GM12875 (cell line): Measurements from ENCODE around the gene DBNDD1.
"Not testable (repeated sequence)": the region's sequence is repeated elsewhere in the genome, so short reads cannot be mapped to it uniquely, and the experiment has no call there.

Source experiments
- H3K4me3 ChIP-seq: one replicate; pipeline ENCODE4 v1.5.1; 2011; ENCODE audit warnings: low read depth, low read length, control low read depth
- TF ChIP-seq, protein P1 (sequence below): IDR thresholded peaks from 2 replicates; pipeline ENCODE4 v1.5.1; 2011; ENCODE audit warnings: low read depth, mild to moderate bottlenecking, control low read depth, inconsistent platforms, low read length, moderate library complexity, borderline replicate concordance; ENCODE audit not compliant: insufficient read depth

The DBNDD1 gene

DNA sequence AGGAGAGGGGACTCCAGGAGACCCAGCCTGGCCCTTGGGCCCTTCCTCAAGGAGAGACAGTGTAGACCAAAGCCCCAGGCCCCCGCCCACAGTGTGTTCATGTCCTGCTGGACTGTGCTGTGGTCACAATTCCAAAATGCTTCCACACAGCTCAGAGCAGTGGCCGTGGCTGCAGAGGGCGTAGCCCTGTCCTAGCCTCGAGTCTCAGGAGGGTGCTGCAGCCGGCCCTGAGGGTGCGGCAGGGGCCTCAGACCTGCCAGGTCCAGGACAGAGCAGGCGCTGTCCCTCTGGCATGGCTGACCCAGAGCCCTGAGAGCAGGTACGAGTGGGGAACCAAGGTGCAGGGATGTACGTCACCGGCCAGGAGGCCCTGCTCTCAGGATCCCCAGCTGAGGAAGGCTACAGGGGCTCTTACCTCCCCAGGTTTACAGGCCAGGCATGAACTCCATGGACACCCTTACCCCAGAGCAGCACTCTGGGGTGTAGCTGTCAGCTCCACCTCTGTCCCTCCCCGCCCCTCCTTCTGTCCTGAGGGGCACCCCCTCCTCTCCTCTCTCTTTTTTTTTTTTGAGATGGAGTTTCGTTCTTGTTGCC lies 7.3 kb downstream of the DBNDD1 start:
- TF ChIP-seq, protein P1, sequence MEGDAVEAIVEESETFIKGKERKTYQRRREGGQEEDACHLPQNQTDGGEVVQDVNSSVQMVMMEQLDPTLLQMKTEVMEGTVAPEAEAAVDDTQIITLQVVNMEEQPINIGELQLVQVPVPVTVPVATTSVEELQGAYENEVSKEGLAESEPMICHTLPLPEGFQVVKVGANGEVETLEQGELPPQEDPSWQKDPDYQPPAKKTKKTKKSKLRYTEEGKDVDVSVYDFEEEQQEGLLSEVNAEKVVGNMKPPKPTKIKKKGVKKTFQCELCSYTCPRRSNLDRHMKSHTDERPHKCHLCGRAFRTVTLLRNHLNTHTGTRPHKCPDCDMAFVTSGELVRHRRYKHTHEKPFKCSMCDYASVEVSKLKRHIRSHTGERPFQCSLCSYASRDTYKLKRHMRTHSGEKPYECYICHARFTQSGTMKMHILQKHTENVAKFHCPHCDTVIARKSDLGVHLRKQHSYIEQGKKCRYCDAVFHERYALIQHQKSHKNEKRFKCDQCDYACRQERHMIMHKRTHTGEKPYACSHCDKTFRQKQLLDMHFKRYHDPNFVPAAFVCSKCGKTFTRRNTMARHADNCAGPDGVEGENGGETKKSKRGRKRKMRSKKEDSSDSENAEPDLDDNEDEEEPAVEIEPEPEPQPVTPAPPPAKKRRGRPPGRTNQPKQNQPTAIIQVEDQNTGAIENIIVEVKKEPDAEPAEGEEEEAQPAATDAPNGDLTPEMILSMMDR: no peak

DNA sequence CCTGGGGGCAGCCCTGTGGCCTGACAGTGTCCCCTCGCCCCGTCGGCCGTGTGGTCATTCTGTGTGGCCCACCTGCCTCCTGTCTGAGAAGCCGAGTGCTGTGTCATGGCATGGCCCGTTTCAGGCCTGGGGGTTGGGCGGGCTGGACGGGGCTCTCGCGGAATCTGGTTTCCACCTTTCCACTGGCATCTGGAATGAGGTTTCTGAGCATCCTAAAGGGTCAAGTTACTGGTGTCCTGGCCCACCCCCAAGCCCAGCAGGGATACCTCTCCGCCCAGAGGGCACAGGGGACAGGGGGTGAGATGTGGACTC lies 7.8 kb downstream of the DBNDD1 start:
- TF ChIP-seq, protein P1: no peak
- no peak overlapping the region for H3K4me3 ChIP-seq

More for the DNA sequence above, 7.3 kb downstream of the DBNDD1 start:
- no peak overlapping the region for H3K4me3 ChIP-seq

DNA sequence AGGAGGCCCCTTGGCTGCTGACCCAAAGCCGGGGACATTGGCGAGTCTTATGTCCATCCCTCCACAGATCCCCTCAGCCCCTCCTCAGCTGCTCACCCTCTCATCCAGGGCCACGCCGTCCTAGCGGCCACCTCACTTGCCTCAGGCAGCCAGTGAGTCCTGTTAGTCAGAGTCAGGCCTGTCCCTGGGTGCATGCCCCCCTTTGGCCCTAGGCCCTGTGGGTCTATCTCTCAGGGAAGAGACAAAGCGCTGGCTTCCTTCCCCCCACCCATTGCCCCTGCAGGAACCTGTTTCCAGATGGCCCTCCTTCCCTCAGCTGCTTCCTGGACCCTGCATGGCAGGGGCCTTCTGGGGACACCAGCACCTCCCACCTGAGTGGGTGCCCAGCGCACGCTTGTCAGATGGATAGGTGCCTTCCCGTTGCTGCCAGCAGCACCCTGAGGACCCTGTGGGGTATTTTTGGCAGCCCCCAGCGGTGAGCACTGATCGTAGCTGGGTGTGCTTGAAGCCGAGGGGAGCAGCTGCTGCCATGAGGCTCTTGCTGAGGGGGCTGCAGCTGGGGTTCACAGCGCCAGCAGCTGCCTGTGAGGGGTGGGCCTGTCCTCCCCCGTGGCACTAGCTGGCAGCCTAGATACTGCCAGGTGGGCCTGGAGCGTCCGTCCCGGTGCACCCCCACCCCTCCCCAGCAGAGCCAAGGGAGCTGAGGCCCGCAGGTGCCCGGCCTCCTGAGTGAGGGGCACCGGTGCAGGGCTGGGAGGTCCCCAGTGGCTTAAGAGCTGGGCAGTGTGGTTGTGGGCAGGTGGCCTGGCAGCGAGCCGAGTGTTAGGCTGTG lies 8.4 kb downstream of the DBNDD1 start:
- no peak overlapping the region for H3K4me3 ChIP-seq
- TF ChIP-seq, protein P1: no peak

DNA sequence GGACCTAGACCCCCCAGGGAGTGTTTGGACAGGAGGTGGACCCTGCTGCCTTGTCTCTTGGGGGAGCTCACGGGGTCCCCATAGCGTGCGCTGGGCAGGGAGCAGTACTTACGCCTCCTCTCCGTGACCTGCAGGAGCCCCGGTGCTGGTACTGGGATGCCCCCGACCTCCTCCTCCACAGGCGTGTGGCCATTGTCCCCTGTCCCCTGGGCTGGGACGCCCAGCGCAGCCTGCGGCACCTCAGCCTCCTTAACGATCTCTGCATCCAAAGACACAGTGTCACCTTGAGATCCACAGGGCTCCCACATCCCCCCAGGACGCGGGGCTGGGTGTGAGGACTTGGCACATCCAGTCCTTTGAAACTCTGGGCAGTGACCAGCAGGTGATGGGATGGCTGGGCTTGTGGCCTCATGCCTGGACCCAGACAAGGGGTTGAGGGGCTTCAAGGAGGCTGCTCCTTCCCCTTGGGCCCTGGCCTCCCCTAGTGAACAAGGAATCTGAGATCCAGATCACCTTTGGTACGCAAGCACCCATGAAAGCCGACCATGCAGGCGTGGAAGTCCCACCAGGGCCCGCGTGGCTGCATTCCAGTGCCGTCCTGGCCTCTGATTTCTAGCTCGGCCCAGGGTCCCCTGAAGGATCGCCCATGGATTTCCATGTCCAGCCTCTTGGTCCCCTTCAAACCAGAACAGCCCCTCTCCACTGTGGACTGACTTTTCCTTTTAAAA lies 9.9 kb downstream of the DBNDD1 start:
- H3K4me3 ChIP-seq: no peak overlapping the region

DNA sequence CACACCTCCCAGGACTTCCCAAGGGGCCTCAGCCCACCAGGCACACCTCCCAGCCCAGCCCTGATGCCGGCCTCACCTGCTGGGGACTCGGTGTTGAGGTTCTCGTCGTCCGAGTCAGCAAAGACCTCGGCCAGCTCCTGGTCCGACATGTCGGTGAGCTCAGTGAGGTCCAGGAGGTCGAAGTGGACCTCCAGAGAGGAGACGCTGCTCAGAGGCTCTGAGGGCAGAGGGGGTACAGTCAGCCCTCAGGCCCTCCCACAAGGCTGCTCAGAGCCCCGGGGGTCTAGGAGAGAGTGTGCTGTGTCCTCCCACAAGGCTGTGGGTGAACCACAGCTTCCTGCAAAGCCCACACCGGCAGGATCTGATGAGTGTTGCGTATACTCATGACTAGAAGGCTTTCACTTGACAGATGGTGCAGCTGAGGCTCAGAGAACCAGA lies 10.5 kb downstream of the DBNDD1 start:
- no peak overlapping the region for H3K4me3 ChIP-seq
- TF ChIP-seq, protein P1: no peak

More for the DNA sequence above, 9.9 kb downstream of the DBNDD1 start:
- TF ChIP-seq, protein P1: no peak

DNA sequence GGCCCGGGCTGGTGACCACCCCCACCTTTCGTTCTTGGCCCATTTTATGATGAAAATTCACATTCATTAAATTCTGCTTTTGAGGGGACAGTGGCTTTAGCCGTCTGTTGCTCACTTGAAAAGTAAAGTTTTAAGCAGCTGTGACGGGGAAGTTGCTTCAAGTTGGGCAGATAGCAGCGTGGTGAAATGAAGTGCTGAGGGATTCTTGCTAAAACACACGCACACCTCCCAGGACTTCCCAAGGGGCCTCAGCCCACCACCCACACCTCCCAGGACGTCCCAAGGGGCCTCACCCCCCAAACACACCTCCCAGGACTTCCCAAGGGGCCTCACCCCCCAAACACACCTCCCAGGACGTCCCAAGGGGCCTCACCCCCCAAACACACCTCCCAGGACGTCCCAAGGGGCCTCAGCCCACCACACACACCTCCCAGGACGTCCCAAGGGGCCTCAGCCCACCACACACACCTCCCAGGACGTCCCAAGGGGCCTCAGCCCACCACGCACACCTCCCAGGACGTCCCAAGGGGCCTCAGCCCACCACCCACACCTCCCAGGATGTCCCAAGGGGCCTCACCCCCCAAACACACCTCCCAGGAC lies 11.5 kb downstream of the DBNDD1 start:
- not testable (repeated sequence) for H3K4me3 ChIP-seq

DNA sequence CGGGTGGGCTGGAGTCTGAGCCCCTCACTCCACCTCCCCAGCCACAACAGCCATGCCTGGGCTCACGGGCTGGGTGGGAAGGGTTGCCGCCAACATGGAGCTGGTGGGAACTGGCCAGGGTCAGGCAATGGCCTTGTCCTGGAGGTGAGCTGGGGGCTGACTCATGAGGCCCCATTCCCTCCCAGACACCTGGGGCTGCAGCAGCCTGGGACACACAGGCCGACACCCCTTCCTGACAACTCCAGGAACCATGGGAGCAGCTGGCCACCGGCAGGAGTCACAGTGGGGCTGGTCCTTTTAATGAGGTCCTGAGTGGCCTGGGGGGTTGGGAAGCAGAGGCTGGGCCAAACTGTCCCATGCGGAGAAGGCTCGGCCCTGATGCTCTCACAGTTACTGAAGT lies 12.2 kb downstream of the DBNDD1 start:
- no peak overlapping the region for H3K4me3 ChIP-seq
- TF ChIP-seq, protein P1: no peak
